Duodenal mucosa (tissue), 2 donors: ENCODE measurements around the gene CDC42BPA.

Experiments
- H3K27ac ChIP-seq: one replicate; pipeline ENCODE4 v1.7.0; 2013; ENCODE audit warnings: low read depth, low read length
- H3K27me3 ChIP-seq, 2 donors: one replicate each; pipeline ENCODE4 v1.7.0; 2013; ENCODE audit warnings: low read length in 2 of 2, control low read depth in 1 of 2; ENCODE audit not compliant: insufficient read depth in 2 of 2, control insufficient read depth in 1 of 2
- H3K36me3 ChIP-seq, 2 donors: one replicate each; pipeline ENCODE4 v1.7.0; 2013; ENCODE audit warnings: low read length in 2 of 2, control low read depth in 1 of 2; ENCODE audit not compliant: insufficient read depth in 2 of 2, control insufficient read depth in 1 of 2
- H3K4me1 ChIP-seq, 2 donors: one replicate each; pipeline ENCODE4 v1.7.0; 2013; ENCODE audit warnings: low read length in 2 of 2, control low read depth in 1 of 2; ENCODE audit not compliant: insufficient read depth in 2 of 2, control insufficient read depth in 1 of 2
- H3K4me3 ChIP-seq, 2 donors: one replicate each; pipeline ENCODE4 v1.7.0; 2013; ENCODE audit warnings: low read length in 2 of 2, low read depth in 1 of 2
- H3K9ac ChIP-seq, 2 donors: one replicate each; pipeline ENCODE4 v1.7.0; 2013; ENCODE audit warnings: low read length in 2 of 2, low read depth in 1 of 2
- H3K9me3 ChIP-seq, 2 donors: one replicate each; pipeline ENCODE4 v1.7.0; 2013; ENCODE audit warnings: low read length in 2 of 2, control low read depth in 1 of 2; ENCODE audit not compliant: control insufficient read depth in 1 of 2

CDC42BPA gene

DNA sequence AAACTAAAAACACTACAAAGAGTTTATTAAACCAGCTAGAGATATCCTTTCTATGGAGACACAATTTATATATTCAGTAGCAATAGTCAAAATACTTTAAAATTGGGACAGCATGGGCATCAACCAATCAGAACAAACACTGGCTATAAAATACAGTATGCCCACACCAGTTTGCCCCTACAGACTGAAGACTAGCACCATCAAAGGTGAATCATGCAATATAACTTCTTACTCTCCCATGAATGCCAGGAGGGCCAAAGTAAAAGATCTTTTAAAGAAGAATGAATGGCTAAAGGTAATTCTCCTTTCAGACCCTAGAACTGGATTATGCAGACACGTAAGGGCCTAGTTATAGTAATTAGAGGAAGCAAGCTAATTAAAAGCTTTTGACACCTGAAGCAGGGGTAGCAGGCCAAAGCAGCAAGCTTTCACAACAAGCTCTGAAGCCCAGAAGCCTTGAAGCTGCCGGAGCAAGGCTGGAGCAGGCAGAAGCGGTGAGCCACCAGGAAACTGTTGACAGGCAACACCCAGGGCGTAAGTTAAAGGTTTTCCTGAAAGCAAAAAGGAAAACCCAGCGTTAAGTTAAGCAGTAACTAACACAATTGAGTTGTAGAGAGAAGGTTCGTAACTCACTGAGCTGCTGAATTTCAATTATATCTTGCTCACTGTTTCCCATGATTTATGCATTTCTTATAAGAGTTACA is 99.3 kb downstream of the CDC42BPA start:
- Histone ChIP-seq H3K4me1 (peaks cover 20 to 31% of the 10 kb centered on the region in 2 donors), H3K9ac (no peak overlapping the region), H3K36me3 (no peaks in the 10 kb centered on the region), H3K9me3 (no peaks in the 10 kb centered on the region), H3K27ac (no peak overlapping the region), H3K4me3 (no peak overlapping the region), H3K27me3 (no peaks in the 10 kb centered on the region)

- Histone ChIP-seq H3K9ac (no peak overlapping the region), H3K4me1 (peaks cover 10 to 22% of the 10 kb centered on the region in 2 donors), H3K27ac (no peak overlapping the region), H3K36me3 (peaks cover 3 to 5% of the 10 kb centered on the region in 2 donors), H3K4me3 (no peak overlapping the region), H3K27me3 (no peaks in the 10 kb centered on the region), H3K9me3 (no peaks in the 10 kb centered on the region)
Observed at GRCh38 chr1:227215863-227216510, 102.3 kb downstream of the CDC42BPA start.

DNA sequence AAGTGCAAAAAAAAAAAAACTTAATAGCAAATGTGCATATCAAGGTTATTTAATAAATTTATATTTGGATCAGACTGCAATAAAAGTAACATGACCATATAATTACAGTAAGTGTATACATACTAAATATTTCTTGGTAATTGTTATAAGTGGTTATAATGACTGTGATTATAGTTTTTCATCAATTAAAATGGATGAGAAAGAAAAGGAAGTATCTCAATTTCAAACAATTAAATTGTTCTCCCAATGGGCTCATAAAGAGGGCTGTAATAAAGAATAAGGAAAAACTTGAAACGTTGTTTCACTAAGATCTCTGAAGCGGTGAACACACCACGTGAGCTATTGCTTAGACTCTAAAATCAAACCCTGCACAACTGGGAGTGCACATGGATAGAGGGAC is 104.1 kb downstream of the CDC42BPA start:
- peaks cover 5 to 7% of the 10 kb centered on the region in 2 donors for H3K4me1 ChIP-seq
- H3K27ac ChIP-seq, result no peak overlapping the region
- H3K36me3 ChIP-seq, result peaks cover 3 to 5% of the 10 kb centered on the region in 2 donors
- H3K9me3 ChIP-seq, result no peaks in the 10 kb centered on the region
- H3K9ac ChIP-seq, result no peak overlapping the region
- no peaks in the 10 kb centered on the region for H3K27me3 ChIP-seq
- H3K4me3 ChIP-seq, result no peak overlapping the region

- H3K4me3 ChIP-seq, result no peak overlapping the region
- H3K36me3 ChIP-seq, result peaks cover 3 to 5% of the 10 kb centered on the region in 2 donors
- H3K9ac ChIP-seq, result no peak overlapping the region
- H3K27ac ChIP-seq, result no peak overlapping the region
- no peaks in the 10 kb centered on the region for H3K9me3 ChIP-seq
- H3K4me1 ChIP-seq, result peaks cover 0 to under 1% of the 10 kb centered on the region in 2 donors
- H3K27me3 ChIP-seq, result no peaks in the 10 kb centered on the region
Observed at GRCh38 chr1:227213426-227213825, 104.9 kb downstream of the CDC42BPA start.

DNA sequence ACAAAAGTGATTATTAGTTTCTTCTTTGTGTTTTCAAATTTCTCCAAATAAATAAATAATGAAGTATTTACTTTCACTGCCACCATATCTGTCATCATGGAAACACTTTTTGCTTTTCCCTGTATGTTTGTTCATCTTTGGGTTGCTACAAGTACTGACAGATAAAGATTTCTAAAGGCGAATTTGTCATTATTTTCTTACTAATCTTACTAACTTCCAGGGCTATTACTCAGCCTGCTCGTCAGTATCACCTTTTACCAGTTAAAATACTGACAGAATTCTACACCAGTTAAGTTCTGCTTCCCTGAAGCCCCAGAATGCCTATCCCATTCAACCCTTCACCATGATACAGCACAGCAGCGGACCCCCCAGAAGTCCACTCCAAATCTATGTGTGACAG is 106.1 kb downstream of the CDC42BPA start:
- H3K36me3 ChIP-seq, result peaks cover 3 to 5% of the 10 kb centered on the region in 2 donors
- no peaks in the 10 kb centered on the region for H3K27me3 ChIP-seq
- no peaks in the 10 kb centered on the region for H3K4me1 ChIP-seq

DNA sequence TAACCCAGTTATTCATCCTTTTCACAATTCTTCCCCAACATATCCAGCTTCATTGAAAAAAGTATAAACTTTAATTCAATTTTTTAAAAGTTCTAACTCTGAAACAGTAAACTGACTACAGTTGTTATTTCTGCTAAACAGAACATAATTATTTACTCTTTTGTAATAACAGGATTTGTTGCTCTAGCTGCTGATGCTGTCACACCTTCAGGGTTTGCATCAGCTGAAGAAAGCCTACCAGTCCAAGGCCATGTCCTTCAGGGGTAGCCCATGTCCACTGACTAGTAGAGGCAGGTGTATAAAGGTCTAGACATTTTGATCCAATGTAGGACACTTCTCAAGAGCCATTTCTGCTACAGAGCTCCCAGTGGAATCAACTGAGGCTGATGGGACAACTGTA is 107.7 kb downstream of the CDC42BPA start:
- Histone ChIP-seq H3K9me3 (no peaks in the 10 kb centered on the region), H3K27me3 (no peaks in the 10 kb centered on the region), H3K9ac (no peak overlapping the region), H3K4me1 (no peaks in the 10 kb centered on the region), H3K27ac (no peak overlapping the region), H3K36me3 (peaks cover 3 to 5% of the 10 kb centered on the region in 2 donors), H3K4me3 (no peak overlapping the region)

More for the DNA sequence above, 106.1 kb downstream of the CDC42BPA start:
- no peak overlapping the region for H3K4me3 ChIP-seq
- no peaks in the 10 kb centered on the region for H3K9me3 ChIP-seq
- H3K9ac ChIP-seq, result no peak overlapping the region
- no peak overlapping the region for H3K27ac ChIP-seq

GRCh38 chr1:227197064-227197463 is 121.2 kb downstream of the CDC42BPA start:
- H3K36me3 ChIP-seq, result peaks cover 0 to 8% of the 10 kb centered on the region in 2 donors
- H3K4me3 ChIP-seq, result no peak overlapping the region
- peaks cover 0 to 3% of the 10 kb centered on the region in 2 donors for H3K4me1 ChIP-seq
- H3K27ac ChIP-seq, result no peak overlapping the region
- no peak overlapping the region for H3K9ac ChIP-seq
- no peaks in the 10 kb centered on the region for H3K27me3 ChIP-seq
- H3K9me3 ChIP-seq, result no peaks in the 10 kb centered on the region

DNA sequence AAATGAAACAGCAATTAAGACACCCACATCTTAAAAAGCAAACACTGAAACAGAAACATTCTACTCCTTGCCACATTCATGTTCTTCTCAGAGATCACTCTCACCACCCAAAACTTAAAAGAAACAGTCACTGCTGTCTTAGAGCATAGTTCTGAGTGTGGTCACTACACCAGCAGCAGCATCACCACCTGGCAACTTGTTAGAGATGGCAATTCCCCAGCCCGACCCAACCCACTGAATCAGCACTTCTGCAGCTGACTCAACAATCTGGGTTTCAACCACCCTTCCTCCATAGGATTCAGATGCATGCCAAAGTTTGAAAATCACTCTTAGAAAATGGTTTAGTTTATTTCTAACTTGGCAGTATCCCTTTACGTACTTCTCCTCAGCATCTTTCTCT is 126.1 kb downstream of the CDC42BPA start:
- Histone ChIP-seq H3K9me3 (no peaks in the 10 kb centered on the region), H3K9ac (no peak overlapping the region), H3K4me1 (no peaks in the 10 kb centered on the region), H3K27ac (no peak overlapping the region), H3K27me3 (no peaks in the 10 kb centered on the region), H3K4me3 (no peak overlapping the region), H3K36me3 (peaks cover 0 to 2% of the 10 kb centered on the region in 2 donors)

DNA sequence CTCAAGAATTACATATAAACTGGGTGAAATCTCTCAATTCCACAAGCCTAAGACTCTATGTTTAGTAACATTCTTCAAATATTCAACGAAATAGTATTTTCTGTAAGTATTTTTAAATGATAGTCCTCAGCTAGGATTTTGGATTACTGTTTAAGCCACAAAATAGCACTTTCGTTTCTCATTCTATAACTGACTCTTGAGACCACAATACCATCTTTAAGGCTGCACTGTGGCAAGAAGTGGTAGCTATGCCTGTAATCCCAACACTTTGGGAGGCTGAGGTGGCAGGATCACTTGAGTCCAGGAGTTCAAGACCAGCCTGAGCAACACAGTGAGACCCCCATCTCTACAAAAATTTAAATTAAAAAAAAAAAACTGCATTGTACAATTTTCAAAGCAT is 126.7 kb downstream of the CDC42BPA start:
- no peak overlapping the region for H3K27ac ChIP-seq
- no peaks in the 10 kb centered on the region for H3K9me3 ChIP-seq
- no peak overlapping the region for H3K9ac ChIP-seq
- H3K4me1 ChIP-seq, result no peaks in the 10 kb centered on the region
- no peaks in the 10 kb centered on the region for H3K27me3 ChIP-seq
- H3K4me3 ChIP-seq, result no peak overlapping the region
- peaks cover 0 to 2% of the 10 kb centered on the region in 2 donors for H3K36me3 ChIP-seq

GRCh38 chr1:227190321-227190720 is 128.0 kb downstream of the CDC42BPA start:
- Histone ChIP-seq H3K9me3 (no peaks in the 10 kb centered on the region), H3K36me3 (peaks cover 0 to 5% of the 10 kb centered on the region in 2 donors), H3K27ac (no peak overlapping the region), H3K4me1 (no peaks in the 10 kb centered on the region), H3K4me3 (no peak overlapping the region), H3K9ac (no peak overlapping the region), H3K27me3 (no peaks in the 10 kb centered on the region)
